A549 (cell line): Measurements from ENCODE around the gene MYOZ1. TPM values are rescaled to one million over a fixed set of nuclear protein-coding genes. Genes with fewer than 3 reads are reported as not detected.
"Not testable (repeated sequence)": the region's sequence is repeated elsewhere in the genome, so short reads cannot be mapped to it uniquely, and the experiment has no call there.

Experiments
- ATAC-seq, 2 experiments: fragments of 200-7000 bp in 1 of 2; fragments of >200 bp in 1 of 2; cut with Nextera tagmentation in 1 of 2; cut with Tn5 transposase in 1 of 2; 3 replicates each; pipeline versions ENCODE4 v1.8.0 to v1.9.1; 2018 to 2020; ENCODE audit warnings: mild to moderate bottlenecking in 1 of 2, moderate library complexity in 1 of 2
- CTCF ChIA-PET: fragments of 300-600 bp; sonication (Branson Sonifier 250); formaldehyde crosslinking; extraction: SDS; loops from one replicate; lab custom pipeline; 2021; ENCODE audit warnings: antibody characterized with exemption, inconsistent platforms; lab: Yijun Ruan, JAX
- POLR2A ChIA-PET: fragments of 350-600 bp; formaldehyde crosslinking; extraction: SDS; loops from one replicate; lab custom pipeline; 2021; ENCODE audit warnings: antibody characterized with exemption, inconsistent platforms; lab: Yijun Ruan, JAX
- DNase-seq, 2 experiments: peaks; one replicate each; pipeline versions ENCODE4 v3.0.0 to v3.0.0-alpha.2; 2011 to 2016; ENCODE audit warnings: low read depth in 1 of 2, low spot score in 1 of 2
- FAIRE-seq: peaks from 2 replicates; lab custom pipeline; 2011; peaks lifted over from hg19 to GRCh38; lab: Jason Lieb, UNC
- H3K27ac ChIP-seq, 2 experiments: fragments of >200 bp; sonication (Bioruptor Twin); formaldehyde crosslinking; 3 replicates each; pipeline ENCODE4 v1.5.1; 2016 to 2017
- H3K4me1 ChIP-seq: fragments of >200 bp; sonication (Bioruptor Twin); formaldehyde crosslinking; 3 replicates; pipeline ENCODE4 v1.6.1; 2016
- H3K4me2 ChIP-seq: fragments of >200 bp; sonication (Bioruptor Twin); formaldehyde crosslinking; 3 replicates; pipeline ENCODE4 v1.6.1; 2016
- H3K4me3 ChIP-seq: fragments of >200 bp; sonication (Bioruptor Twin); formaldehyde crosslinking; 3 replicates; pipeline ENCODE4 v1.5.1; 2016
- H3K9me3 ChIP-seq: fragments of >200 bp; sonication (Bioruptor Twin); formaldehyde crosslinking; 3 replicates; pipeline ENCODE4 v1.6.1; 2016
- CBX2 ChIP-seq: fragments of 200-600 bp; sonication (generic); IDR thresholded peaks from 2 replicates; pipeline ENCODE4 v1.6.1; 2016; ENCODE audit warnings: low read depth, mild to moderate bottlenecking, borderline replicate concordance
- CHD4 ChIP-seq: fragments of 200-600 bp; sonication (generic); IDR thresholded peaks from 2 replicates; pipeline ENCODE4 v1.6.1; 2016; ENCODE audit warnings: antibody characterized with exemption, mild to moderate bottlenecking, borderline replicate concordance
- E2F6 ChIP-seq: IDR thresholded peaks from 2 replicates; pipeline ENCODE4 v1.6.1; 2012; ENCODE audit warnings: low read depth, borderline replicate concordance
- EHMT2 ChIP-seq: fragments of 200-600 bp; sonication (generic); IDR thresholded peaks from 2 replicates; pipeline ENCODE4 v1.6.1; 2016; ENCODE audit warnings: antibody characterized with exemption, low read depth, mild to moderate bottlenecking, moderate library complexity
- FOSB ChIP-seq: fragments of 250-450 bp; sonication (Bioruptor Pico); IDR thresholded peaks from 2 replicates; pipeline ENCODE4 v1.5.0; 2020; ENCODE audit warnings: mild to moderate bottlenecking, moderate library complexity
- HOXA7 ChIP-seq: fragments of 250-450 bp; sonication (Bioruptor Pico); IDR thresholded peaks from 2 replicates; pipeline ENCODE4 v1.5.0; 2020; ENCODE audit warnings: mild to moderate bottlenecking, moderate library complexity
- JUNB ChIP-seq: fragments of >200 bp; sonication (Bioruptor Twin); formaldehyde crosslinking; IDR thresholded peaks from 2 replicates; pipeline ENCODE4 v1.6.1; 2016
- MAFK ChIP-seq: fragments of 450-650 bp; IDR thresholded peaks from 2 replicates; pipeline ENCODE4 v1.6.1; 2014; ENCODE audit not compliant: partially characterized antibody
- MYC ChIP-seq: IDR thresholded peaks from 2 replicates; pipeline ENCODE4 v1.6.1; 2012; ENCODE audit warnings: mild to moderate bottlenecking, inconsistent platforms, low read length, improper control_type of control experiment, borderline replicate concordance
- NFE2L2 ChIP-seq: fragments of 150-350 bp; conservative IDR thresholded peaks from 2 replicates; pipeline ENCODE4 v1.6.1; 2014; ENCODE audit warnings: low read length
- POLR2A ChIP-seq: IDR thresholded peaks from 2 replicates; pipeline ENCODE4 v1.6.1; 2012; ENCODE audit warnings: mild to moderate bottlenecking, low read length
- RARB ChIP-seq: fragments of 250-450 bp; sonication (Bioruptor Pico); IDR thresholded peaks from 2 replicates; pipeline ENCODE4 v1.8.0; 2021; ENCODE audit warnings: mild to moderate bottlenecking, moderate library complexity
- SREBF2 ChIP-seq: fragments of 450-650 bp; IDR thresholded peaks from 2 replicates; pipeline ENCODE4 v1.6.1; 2014; ENCODE audit warnings: mild to moderate bottlenecking, moderate library complexity
- WGBS: methylation state at CpG from one replicate; pipeline ENCODE4 v1.1.6; 2017; ENCODE audit errors: missing lambda C conversion rate; 5-methylcytosine and 5-hydroxymethylcytosine counted together
- polyA minus RNA-seq: library from RNA; depleted of rRNA, polyadenylated mRNA; stranded (reverse); fragments of >200 nt; gene quantifications from 2 replicates; pipeline ENCODE4 v1.2.3, GENCODE V29; 2011; rRNA and poly(A)+ RNA removed
- polyA plus RNA-seq, 4 experiments: library from polyadenylated mRNA; depleted of rRNA in 3 of 4; stranded (reverse); fragments of >200 nt; fragmentation: RNase III in 1 of 4; extraction: RNeasy Plus Mini Kit Qiagen cat#74134 plus additional on column Dnase treatment in 1 of 4; gene quantifications; 2 replicates in 3 of 4; 3 replicates in 1 of 4; pipeline ENCODE4 v1.2.3, GENCODE V29; 2011 to 2017
- TF ChIP-seq, protein P1 (sequence below): IDR thresholded peaks from 2 replicates; pipeline ENCODE4 v1.6.1; 2012
- TF ChIP-seq, protein P2 (sequence below): fragments of 250-450 bp; sonication (Bioruptor Pico); IDR thresholded peaks from 2 replicates; pipeline ENCODE4 v1.5.0; 2020; ENCODE audit warnings: low read depth, mild to moderate bottlenecking, moderate library complexity

Gene MYOZ1, protein sequence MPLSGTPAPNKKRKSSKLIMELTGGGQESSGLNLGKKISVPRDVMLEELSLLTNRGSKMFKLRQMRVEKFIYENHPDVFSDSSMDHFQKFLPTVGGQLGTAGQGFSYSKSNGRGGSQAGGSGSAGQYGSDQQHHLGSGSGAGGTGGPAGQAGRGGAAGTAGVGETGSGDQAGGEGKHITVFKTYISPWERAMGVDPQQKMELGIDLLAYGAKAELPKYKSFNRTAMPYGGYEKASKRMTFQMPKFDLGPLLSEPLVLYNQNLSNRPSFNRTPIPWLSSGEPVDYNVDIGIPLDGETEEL
- polyA plus RNA-seq (2011; rRNA removed), result 0.04 TPM in 1 of 2 replicates, not detected in the other
- polyA plus RNA-seq (2012; cell fraction: cytosol; rRNA removed), result 0.04 TPM in 1 of 2 replicates, not detected in the other
- polyA plus RNA-seq (2012; cell fraction: nucleus; rRNA removed), result not detected in 2 replicates
- not detected in 3 replicates for polyA plus RNA-seq (2017; fragmentation: RNase III; extraction: RNeasy Plus Mini Kit Qiagen cat#74134 plus additional on column Dnase treatment)
- not detected in 2 replicates for polyA minus RNA-seq

DNA sequence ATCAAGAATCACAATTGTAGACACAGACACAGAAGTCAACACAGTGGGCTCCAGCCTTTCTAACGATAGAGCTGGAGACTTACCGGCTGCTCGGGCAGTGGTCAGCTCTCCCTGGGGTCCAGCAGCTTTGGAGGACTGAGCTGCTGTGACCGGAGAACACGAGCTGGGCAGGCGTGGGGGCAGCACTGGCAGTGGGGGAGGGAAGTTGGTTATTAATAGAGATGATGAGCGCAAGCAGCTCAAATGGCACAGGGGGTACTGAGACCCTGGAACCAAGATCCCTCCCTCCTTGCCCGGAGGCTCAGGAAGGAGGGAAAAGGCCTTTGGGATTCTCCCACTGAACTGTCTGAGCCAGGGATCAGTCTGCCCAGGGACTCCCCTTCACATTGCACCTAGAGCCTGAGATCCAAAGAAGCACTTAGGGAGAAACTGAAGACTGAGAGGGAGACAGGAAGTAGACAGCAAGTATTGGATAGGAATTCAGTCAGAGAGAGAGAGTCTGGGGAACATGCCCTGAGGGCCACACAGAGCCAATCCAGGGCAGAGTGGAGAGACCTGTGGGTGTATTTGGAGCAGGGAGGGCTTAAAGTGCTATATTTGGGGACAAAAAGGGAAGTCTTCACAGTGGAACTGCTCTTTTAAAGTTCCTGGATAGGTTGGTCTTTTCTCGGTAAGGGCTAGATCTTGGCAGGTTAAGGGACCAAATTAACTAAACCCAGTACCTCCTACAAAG, at the start of gene MYOZ1:
MYOZ1 (minus strand) TSS at position 147 of the 733 bp plus-strand sequence. CDS start 1,457 bp downstream, outside the sequence.
- no peak within 1 kb of the TSS for H3K4me3 ChIP-seq
- H3K4me2 ChIP-seq, result no peak within 1 kb of the TSS
- ChIA-PET POLR2A (no interaction called here), CTCF (interaction anchor here (4.3 to 15.6 kb wide), 2 partner anchors 9 to 109 kb away, joined by 77 to 378 read pairs; no protein-coding TSS in a partner anchor)
- 77% methylated on average over 9 of the region's 9 CpGs for WGBS
- H3K4me1 ChIP-seq, result no peaks in the 10 kb centered on the region
- ATAC-seq, result peak in 1 of 2 experiments; percentile 43; a peak in 3 of 6 replicates
- DNase-seq, result no peak
- TF ChIP-seq, protein P1, sequence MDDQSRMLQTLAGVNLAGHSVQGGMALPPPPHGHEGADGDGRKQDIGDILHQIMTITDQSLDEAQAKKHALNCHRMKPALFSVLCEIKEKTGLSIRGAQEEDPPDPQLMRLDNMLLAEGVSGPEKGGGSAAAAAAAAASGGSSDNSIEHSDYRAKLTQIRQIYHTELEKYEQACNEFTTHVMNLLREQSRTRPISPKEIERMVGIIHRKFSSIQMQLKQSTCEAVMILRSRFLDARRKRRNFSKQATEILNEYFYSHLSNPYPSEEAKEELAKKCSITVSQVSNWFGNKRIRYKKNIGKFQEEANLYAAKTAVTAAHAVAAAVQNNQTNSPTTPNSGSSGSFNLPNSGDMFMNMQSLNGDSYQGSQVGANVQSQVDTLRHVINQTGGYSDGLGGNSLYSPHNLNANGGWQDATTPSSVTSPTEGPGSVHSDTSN, result no peak
- no peak for TF ChIP-seq NFE2L2
- TF ChIP-seq CBX2, result no peak
- no peak for TF ChIP-seq FOSB
- no peak for TF ChIP-seq RARB (CRISPR knock-in tag)
- TF ChIP-seq JUNB, result no peak
- TF ChIP-seq MYC, result no peak
- TF ChIP-seq E2F6, result no peak
- TF ChIP-seq SREBF2, result no peak
- no peak for TF ChIP-seq MAFK
- TF ChIP-seq POLR2A, result no peak
- TF ChIP-seq HOXA7, result no peak
- no peak for TF ChIP-seq EHMT2
- TF ChIP-seq, protein P2, sequence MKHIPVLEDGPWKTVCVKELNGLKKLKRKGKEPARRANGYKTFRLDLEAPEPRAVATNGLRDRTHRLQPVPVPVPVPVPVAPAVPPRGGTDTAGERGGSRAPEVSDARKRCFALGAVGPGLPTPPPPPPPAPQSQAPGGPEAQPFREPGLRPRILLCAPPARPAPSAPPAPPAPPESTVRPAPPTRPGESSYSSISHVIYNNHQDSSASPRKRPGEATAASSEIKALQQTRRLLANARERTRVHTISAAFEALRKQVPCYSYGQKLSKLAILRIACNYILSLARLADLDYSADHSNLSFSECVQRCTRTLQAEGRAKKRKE (CRISPR knock-in tag), result no peak
- no peak for TF ChIP-seq CHD4
- no peaks in the 10 kb centered on the region for H3K9me3 ChIP-seq
- no peak for FAIRE-seq
- no peak within 1 kb of the TSS for H3K27ac ChIP-seq

DNA sequence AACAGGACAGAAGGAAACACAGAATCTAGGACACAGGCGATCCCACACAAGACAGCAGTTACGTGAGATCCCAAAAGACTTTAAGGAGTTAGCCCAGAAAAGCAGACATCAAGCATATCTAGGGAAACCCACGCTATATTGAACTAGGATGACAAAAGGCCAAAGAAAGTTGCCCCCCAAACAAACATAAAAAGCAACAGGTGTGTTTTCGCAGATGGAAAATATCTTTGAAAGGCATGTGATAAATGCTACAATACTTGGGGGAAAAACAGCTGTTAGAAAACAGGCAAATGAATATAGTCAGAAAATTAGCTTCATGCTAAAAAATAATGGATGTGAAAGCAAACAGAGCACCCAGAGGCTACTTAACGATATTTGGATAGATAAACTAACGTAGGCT, 49.5 kb upstream of the MYOZ1 start:
- H3K27ac ChIP-seq, H3K4me1 ChIP-seq, H3K4me3 ChIP-seq, H3K4me2 ChIP-seq, DNase-seq, CTCF ChIA-PET, ATAC-seq, H3K9me3 ChIP-seq, FAIRE-seq, POLR2A ChIA-PET: not testable (repeated sequence)
- WGBS, result 89% methylated on average over 6 of the region's 6 CpGs

DNA sequence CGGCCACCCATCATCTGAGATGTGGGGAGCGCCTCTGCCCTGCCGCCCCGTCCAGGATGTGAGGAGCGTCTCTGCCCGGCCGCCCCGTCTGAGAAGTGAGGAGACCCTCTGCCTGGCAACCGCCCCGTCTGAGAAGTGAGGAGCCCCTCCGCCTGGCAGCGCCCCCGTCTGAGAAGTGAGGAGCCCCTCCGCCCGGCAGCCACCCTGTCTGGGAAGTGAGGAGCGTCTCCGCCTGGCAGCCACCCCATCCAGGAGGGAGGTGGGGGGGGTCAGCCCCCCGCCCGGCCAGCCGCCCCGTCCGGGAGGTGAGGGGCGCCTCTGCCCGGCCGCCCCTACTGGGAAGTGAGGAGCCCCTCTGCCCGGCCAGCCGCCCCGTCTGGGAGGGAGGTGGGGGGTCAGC, 48.3 kb upstream of the MYOZ1 start:
- POLR2A ChIA-PET, CTCF ChIA-PET, FAIRE-seq, H3K4me3 ChIP-seq, ATAC-seq, H3K9me3 ChIP-seq, H3K4me1 ChIP-seq, DNase-seq, H3K4me2 ChIP-seq, H3K27ac ChIP-seq: not testable (repeated sequence)
- no CpG with 5 or more reads among the region's 28 CpGs for WGBS

GRCh38 chr10:73687641-73688040, 46.4 kb upstream of the MYOZ1 start:
- WGBS, result 78% methylated on average over 1 of the region's 1 CpG
- POLR2A ChIA-PET, ATAC-seq, CTCF ChIA-PET, H3K4me3 ChIP-seq, H3K4me1 ChIP-seq, H3K9me3 ChIP-seq, DNase-seq, H3K27ac ChIP-seq, FAIRE-seq, H3K4me2 ChIP-seq: not testable (repeated sequence)

- H3K27ac ChIP-seq, result not testable (repeated sequence)
These were observed 33.3 kb upstream of the MYOZ1 start for GRCh38 chr10:73674546-73674945.

DNA sequence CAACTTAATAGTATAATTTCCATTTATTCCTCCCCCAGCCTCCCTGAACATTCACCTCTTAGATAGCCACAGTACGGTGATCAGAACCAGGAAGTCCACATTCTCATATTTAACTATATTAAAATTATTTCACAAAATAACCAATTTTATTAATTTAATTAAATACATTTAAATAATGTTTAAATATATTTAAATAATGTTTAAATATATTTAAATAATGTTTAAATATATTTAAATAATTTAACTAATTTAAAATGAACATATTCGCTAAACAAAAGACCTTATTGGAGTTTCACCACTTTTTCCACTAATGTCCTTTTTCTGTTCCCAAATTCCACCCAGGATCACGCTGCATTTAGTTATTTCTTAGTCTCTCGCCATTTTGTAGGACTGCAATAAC, 27.1 kb upstream of the MYOZ1 start:
- ATAC-seq, H3K4me2 ChIP-seq, H3K4me3 ChIP-seq, DNase-seq, POLR2A ChIA-PET, H3K4me1 ChIP-seq, CTCF ChIA-PET, H3K27ac ChIP-seq, H3K9me3 ChIP-seq, FAIRE-seq: not testable (repeated sequence)
- WGBS, result 88% methylated on average over 4 of the region's 4 CpGs

More at GRCh38 chr10:73674546-73674945, 33.3 kb upstream of the MYOZ1 start:
- 97% methylated on average over 5 of the region's 20 CpGs for whole genome bisulfite sequencing
- H3K9me3 ChIP-seq, FAIRE-seq, DNase-seq, CTCF ChIA-PET, POLR2A ChIA-PET, ATAC-seq, H3K4me3 ChIP-seq, H3K4me1 ChIP-seq, H3K4me2 ChIP-seq: not testable (repeated sequence)
